ENCODE results near the gene UHRF1.
"Not testable (repeated sequence)": the region's sequence is repeated elsewhere in the genome, so short reads cannot be mapped to it uniquely, and the experiment has no call there.

UHRF1 gene

DNA sequence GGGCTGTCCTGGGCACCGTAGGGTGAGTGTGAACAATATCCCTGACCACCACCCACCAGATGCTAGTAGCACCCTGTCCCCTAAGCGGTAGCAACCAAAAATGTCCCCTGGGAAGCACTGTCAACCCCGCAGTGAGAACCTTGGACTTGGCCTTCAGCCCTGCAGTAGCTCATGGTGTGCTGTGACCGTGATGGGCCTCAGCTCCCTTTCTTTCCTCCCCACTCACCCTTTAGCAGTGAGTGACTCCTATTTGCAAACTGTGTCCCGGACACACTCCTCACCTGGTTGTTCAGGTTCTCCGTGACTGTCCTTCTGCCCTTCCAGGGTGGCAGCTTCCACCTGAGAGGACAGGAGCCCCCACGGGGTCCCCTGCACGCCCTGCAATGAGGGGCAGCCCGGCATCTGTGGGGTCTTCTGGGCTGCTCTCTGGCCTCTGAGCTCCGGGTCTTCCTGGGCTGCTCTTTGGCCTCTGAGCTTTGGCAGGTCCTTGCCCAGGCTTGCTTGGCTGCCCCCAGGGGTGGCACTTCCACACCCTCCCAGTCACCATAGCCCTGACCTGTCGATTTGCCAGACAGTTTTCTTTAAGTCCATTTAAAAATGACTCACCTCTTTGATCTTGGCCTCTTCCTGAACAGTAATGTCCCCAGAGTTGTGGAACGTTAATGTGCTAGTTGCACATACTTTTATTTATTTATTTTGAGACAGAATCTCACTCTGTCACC lies 63.4 kb downstream of the UHRF1 start:
- DNase-seq: no peak

- no peak for DNase-seq
Observed at GRCh38 chr19:4974880-4975469, 65.7 kb downstream of the UHRF1 start.

DNA sequence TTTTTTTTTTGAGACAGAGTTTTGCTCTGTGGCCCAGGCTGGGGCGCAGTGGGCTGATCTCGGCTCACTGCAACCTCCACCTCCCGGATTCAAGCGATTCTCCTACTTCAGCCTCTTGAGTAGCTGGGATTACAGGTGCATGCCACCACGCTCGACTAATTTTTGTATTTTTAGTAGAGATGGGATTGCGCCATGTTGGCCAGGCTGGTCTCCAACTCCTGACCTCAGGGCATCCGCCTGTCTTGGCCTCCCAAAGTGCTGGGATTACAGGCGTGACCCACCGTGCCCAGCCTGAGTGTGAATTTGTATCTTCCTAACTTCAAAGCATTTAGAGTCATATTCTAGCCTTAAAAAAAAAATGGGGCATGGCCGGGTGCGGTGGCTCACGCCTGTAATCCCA lies 66.3 kb downstream of the UHRF1 start:
- DNase-seq: not testable (repeated sequence)

- DNase-seq: no peak
Observed at GRCh38 chr19:4976401-4977298, 67.3 kb downstream of the UHRF1 start.

DNA sequence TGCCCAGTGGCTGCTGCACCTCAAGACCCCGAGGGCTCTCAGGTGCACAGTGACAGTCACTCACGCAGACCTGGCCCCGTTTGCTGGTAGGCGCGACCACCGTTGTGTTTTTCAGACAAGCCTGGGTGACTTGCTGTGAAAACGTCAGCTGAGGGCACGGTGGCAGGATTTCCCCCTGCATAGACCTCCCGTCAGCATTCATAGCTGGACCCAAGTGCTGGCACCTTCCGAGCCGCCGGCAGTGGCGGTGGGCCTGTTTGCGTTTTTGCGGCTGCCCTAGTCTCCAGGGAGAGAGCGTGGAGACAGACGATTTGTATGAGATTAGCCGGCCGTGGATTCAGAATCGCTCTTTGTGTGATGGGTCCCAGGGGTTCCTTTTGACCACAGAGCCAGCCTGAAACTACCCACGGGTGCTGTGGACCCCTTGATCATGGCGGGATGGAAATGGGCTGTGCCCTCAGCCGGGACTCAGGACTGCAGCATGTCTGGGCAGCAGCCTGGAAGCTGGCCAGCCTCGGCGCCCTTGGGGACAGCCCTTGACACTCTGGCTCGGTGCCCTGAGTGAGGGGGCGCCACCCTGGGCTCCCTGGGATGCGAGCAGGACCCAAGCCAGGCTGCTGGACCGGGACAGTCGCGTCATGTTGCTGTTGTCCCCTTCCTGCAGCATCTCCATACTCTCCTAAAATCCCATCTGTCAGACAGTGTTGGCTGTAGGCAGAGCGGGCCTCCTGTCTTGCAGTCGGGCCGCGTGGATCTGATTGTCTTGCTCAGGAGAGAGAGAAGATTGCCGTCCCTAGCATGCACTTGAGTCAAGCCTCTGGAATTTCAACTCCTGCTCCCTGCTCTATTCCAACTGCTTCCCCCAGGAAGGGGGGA lies 68.2 kb downstream of the UHRF1 start:
- peak in 1 of 2 experiments; percentile 41 for DNase-seq

- no peak for DNase-seq
Observed at GRCh38 chr19:4979211-4979807, 70.0 kb downstream of the UHRF1 start.

DNA sequence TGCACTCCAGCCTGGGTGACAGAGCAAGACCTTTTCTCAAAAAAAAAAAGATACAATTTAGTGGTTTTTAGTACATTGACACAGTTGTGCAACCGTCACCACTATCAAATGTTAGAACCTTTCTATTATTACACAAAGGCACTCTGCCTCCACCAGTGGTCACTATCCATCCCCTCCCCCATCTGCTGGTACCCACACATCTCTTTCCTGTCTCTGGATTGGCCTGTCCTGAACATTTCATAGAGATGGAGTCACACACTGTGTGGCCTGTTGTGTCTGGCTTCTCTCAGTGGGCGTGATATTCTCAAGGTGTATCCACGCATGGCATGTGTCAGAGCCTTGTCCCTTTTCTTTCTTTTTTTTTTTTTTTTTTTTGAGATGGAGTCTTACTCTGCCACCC lies 70.8 kb downstream of the UHRF1 start:
- DNase-seq: no peak

- no peak for DNase-seq
Observed at GRCh38 chr19:4980838-4981680, 71.8 kb downstream of the UHRF1 start.

DNA sequence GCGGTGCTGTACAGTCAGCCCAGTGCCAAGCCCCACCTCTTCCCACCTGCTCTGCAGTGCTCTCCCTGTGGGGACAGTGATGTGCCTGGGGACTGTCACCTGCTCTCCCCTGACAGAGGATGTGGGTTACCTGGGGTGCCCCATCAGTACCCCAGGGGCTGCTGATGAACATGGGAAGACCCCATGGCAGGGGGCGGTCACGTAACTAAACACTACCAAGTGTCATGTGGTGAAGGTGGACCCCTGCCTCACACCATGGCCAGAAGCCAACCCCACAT lies 72.3 kb downstream of the UHRF1 start:
- no peak for DNase-seq

DNA sequence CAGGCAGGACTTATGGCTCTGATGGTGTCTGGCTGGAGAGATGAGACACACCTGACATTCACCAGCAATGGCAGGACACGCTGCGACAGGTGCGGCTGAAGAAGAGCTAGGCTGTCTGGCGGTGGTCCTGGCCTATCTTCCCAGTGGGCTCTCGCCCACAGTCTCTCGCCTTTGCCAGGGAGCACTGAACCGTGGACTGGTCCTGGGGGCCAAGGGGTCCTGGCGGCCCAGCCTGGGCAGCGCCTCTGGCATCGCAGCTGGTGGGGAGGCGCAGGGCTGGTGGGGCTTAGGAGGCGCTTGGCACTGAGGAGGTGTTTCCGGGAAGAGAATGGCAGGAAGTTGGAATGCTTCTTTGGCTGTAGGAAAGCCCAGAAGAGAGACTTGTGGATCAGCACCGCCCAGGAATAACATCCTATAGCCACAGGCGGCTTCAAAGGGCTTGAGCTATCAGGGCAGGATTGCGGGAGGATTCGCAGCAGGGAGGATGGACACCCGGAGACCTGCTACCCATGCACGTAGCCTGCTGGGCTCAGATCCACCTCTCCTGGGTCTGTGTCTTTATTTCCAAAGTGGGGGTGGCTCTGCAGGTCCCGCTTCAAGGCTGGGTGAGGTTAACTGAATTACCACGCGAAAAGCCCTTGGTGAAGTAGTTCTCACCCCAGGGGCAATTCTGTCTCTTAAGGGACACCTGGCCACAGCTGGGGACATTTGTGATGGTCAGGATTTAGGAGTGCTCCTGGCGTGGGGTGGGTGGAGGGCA lies 74.2 kb downstream of the UHRF1 start:
- DNase-seq: no peak

DNA sequence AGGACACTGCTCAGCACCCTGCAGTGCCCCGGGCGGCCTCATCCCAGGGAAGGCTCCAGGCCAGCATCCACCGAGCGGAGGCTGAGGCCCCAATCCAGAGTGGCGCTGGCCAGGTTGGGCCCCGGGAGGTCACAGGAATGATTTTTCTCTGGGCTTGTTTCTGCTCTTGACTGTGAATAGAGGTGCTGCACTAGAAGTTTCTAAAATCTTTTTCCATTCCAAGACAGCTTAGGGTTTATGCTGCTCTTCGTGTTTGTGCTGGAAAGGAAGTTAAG lies 74.7 kb downstream of the UHRF1 start:
- DNase-seq: no peak

DNA sequence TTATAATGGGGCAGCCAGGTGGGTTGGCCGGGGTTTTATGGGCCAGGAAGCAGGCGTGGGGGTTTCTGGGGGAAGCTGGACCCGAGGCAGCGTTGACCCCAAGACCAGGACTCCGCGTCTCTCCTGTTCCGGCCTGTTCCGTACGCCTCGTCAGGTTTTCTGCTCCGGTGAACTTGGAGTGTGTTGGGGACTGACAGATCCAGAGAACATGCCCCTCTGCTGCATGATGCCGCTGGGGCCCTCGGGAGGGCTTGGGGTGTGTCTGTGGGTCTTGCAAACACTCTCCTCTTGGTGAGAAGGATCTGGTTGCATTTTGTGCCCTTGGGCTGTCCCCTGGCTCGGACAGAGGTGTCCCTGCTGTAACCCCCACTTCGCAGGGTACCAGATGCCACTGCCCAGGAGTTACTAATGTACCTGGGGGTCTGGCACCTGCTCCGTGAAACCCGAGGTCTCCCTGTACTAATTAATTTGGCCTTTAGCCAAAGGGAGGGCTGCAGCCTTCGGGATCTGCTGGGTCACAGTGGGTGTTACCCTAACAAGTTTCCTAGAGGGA lies 75.2 kb downstream of the UHRF1 start:
- no peak for DNase-seq

DNA sequence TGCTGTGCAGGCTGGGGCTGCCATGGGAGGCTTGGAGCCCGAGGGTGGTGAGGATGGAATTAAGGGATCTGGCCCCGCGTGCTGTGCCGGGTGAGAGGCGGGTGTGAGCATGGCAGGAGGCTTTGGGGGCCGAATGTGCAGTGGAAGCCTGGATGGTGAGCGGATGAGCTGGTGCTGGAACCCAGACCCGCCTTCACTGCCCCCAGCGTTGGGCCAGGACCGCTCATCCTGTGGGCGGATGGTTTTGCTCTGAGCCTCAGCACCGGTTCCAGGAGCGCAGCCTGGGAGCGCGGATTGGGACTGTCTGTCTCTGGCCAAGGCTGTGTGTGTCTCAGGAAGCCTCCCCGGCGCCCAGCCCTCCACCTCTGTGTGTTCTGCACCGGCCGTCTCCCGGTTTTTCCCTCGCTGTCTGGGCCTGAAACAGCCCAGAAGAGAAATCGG lies 76.3 kb downstream of the UHRF1 start:
- DNase-seq: no peak

DNA sequence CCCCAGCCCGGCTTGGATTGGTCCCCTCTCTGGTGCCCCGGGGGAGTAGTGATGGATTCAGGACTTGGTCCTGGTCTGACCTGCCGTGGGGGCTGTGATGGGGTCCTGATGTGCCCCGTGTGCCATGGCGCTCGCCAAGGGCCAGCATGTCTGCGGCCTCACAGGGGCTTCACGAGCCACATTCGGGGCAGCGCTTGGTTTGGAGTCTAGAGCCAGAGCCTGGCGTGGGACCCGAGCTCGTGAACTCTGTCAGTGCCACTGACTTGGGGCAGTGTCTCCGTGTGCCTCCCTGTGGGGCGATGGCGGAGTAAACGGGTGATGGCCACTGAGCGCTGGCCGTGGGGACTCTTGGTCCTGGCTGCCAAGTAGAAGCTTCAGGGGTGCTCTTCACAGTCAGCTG lies 76.8 kb downstream of the UHRF1 start:
- DNase-seq: no peak

GRCh38 chr19:4986471-4986891 lies 77.2 kb downstream of the UHRF1 start:
- DNase-seq: no peak

DNA sequence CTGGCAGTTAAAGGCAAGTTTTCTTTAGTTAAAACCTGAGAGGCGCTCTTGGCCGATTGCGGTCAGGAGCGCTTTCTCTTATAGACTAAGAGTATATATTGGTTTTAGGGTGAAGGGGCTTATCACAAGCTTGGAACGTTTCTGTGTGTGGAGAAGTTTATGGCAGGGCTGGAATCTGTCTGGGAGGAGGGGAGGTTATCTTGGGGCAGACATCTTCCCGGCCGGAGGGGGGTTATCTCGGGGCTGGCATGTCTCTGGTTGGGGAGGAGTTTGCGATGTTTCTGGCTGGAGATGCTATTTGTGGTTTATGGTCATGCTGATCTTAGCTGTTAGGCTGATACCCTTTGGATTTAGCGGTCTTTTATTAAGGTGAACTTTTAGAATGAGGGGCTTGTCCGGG lies 78.0 kb downstream of the UHRF1 start:
- no peak for DNase-seq

DNA sequence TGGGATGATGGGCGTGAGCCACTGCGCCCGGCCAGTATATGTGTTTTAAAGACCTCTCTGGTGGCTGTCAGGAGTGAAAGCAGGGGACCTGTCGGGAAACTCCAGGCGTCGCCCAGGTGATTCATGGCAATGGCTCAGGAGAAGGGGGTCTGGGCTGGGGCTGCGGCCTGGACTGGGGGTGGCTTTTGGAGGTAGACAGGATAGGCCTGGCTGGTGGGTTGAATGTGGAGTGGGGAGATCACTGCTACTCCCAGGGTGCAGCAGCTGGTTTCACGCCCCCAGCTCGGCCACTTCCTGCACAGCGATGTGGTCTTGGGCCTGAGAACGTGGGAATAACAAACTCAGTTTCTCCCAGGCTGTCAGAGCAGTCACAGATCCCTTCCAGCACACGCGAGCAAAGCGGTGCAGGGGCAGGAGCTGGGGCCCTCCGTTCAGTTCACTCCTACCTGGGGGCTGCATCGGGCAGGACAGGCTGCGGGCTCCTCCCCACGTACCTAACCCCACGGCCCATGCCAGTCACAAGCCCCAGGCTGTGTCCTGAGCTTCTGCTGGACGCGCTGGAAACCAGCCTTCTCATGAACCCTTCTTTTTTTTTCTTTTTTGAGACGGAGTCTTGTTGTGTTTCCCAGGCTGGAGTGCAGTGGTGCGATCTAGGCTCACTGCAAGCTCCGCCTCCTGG lies 78.5 kb downstream of the UHRF1 start:
- DNase-seq: no peak

DNA sequence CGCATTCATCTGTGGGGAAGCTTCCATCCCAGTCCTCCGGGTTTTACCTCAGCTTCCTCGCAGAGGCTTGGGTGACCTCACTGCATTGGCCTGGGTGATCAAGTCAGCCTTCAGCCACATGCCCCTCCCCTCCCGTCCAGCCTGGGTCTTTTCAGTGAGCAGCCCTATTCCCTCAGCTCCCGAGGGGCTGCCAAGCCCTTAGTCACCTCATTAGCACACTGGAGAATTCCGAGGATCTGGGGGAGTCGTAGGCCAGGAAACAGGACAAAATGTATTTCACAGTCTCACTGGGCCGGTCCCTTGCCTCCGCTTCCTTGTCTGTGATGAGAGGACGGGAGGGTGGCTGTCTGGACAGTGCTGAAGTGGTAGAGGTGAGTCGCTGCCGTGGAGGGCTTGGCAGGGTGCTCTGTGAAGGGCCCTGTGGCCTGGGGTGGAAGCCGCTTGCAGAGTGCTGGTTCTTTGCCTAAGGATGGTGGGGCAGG lies 79.5 kb downstream of the UHRF1 start:
- DNase-seq: no peak

GRCh38 chr19:4990306-4990705 lies 81.0 kb downstream of the UHRF1 start:
- DNase-seq: no peak

GRCh38 chr19:4991538-4991937 lies 82.2 kb downstream of the UHRF1 start:
- DNase-seq: no peak

Data from cerebellar nuclear complex (tissue), 1 donor.